Posterior cingulate gyrus (tissue), 11 donors: ENCODE results near the gene USP7.
A peak's percentile ranks its signal among the peaks of the same experiment; 100 is the strongest.
"Not testable (repeated sequence)": the region's sequence is repeated elsewhere in the genome, so short reads cannot be mapped to it uniquely, and the experiment has no call there.

Source experiments
- DNase-seq, 10 donors: peaks; one replicate each; pipeline versions ENCODE4 v3.0.0 to v3.0.0-alpha.2; 2020 to 2021; ENCODE audit warnings: mixed read lengths in 3 of 10
- intact Hi-C: fragments of 100-400 bp; cut with DNase I; formaldehyde crosslinking; loops from one replicate; pipeline ENCODE4 v1.15.1; 2023

The USP7 gene

DNA sequence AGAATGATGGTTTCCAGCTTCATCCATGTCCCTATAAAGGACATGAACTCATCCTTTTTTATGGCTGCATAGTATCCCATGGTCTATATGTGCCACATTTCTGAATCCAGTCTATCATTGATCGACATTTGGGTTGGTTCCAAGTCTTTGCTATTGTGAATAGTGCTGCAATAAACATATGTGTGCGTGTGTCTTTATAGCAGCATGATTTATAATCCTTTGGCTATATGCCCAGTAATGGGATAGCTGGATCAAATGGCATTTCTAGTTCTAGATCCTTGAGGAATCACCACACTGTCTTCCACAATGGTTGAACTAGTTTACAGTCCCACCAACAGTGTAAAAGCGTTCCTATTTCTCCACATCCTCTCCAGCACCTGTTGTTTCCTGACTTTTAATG lies 12.5 kb upstream of the USP7 start:
- DNase-seq, intact Hi-C loops: not testable (repeated sequence)

DNA sequence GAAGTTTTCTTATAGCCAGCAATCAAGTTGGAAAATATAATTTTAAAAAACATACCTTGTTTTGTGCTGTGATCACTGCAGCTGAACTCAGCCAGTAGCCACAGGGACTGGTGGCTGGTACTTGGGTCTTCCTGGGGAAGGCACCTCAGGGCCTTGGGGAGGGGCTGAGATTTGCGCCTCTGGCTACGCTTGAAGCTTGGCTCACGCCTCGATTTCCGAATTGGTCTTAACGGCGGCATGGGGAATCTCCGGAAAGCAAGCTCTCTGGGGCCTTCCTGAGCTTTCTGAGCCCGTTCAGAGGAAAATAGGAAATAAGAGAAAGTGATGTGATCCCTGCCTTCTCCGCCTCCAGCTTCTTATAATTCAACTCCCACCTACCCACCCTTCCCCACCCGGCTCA lies 11.3 kb upstream of the USP7 start:
- intact Hi-C loops = no loop called here
- DNase-seq = peak in 3 of 10 donors; percentile 18 to 67 (median 60)

DNA sequence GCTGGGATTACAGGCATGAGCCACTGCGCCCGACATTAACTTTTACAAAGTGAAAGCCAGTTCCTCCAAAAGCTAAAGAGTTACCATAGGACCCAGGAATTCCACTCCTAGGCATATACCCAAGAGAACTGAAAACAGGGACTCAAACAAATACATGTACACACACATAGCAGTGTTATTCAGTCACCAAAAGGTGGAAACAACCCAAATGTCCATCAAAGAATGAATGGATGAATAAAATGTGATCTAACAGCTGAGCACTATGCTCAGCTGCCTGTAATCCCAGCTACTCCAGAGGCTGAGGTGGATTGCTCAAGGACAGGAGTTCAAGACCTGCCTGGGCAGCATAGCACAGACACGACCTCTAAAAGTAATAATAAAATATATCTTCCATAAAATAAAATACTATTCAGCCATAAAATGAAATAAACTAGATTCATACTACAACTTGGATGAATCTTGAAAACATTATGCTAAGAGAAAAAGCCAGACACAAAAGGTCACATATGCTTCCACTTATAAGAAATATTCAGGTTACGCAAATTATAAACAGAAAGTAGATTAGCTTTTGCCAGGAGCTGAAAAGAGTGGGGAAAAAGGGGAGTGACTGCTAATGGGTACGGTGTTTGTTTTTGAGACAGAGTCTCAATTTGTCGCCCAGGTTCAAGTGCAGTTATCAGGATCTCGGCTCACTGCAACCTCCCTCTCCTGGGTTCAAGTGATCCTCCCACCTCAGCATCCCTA lies 9.3 kb upstream of the USP7 start:
- intact Hi-C loops = no loop called here

DNA sequence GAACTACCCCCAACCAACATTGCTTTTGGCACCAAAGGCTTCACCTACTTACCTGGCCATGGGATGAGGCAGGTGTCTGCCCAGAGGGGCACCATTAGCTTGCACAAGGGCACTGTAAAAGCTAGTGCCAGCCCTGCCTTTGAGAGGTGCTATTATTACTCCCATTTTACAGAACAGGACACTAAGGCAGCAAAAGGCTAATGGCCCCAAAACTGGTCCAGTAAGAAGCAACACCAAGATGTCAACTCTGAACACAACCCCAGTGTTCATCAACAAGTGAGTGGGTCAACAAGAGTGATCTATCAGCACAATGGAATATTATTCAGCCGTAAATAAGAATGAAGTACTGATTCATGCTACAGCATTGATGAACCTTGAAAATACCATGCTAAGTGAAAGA lies 7.7 kb upstream of the USP7 start:
- intact Hi-C loops = no loop called here
- DNase-seq = peak in 1 of 10 donors; percentile 22

More for the DNA sequence above, 9.3 kb upstream of the USP7 start:
- no peak for DNase-seq

DNA sequence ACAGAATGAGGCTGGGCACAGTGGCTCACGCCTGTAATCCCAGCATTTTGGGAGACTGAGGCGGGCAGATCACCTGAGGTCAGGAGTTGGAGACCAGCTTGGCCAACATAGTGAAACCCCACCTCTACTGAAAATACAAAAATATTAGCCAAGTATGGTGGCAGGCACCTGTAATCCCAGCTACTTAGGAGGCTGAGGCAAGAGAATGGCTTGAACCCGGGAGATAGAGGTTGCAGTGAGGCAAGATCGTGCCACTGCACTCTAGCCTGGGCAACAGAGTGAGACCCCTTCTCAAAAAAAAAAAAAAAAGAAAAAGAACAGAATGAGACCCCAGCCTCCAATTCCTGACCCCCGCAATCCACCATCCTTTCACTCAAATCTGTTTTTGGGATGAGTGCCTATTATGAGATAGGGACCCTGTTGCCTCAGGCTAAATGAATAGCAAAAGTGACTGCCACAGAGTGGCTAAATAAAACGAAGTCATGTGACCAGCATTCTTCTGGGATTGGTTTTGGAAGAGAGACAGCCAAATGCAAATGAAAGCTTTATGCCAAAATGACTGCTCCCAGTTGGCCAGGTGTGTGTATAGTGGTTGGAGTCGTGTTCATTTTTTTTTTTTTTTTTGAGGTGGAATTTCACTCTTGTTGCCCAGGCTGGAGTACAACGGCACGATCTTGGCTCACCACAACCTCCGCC lies 5.6 kb upstream of the USP7 start:
- intact Hi-C loops = not testable (repeated sequence)
- peak in 1 of 10 donors; percentile 33 for DNase-seq

DNA sequence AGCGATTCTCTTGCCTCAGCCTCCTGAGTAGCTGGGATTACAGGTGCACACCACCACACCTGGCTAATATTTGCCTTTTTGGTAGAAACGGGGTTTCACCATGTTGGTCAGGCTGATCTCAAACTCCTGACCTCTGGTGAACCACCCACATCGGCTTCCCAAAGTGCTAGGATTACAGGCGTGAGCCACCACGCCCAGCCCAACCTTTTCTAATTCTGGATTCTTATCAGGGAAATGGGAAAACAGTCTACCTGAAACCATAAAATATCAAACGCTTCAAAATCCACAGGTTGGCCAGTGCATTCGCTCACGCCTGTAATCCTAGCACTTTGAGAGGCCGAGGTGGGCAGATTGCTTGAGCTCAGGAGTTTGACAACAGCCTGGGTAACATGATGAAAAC lies 4.3 kb upstream of the USP7 start:
- DNase-seq, intact Hi-C loops: not testable (repeated sequence)

DNA sequence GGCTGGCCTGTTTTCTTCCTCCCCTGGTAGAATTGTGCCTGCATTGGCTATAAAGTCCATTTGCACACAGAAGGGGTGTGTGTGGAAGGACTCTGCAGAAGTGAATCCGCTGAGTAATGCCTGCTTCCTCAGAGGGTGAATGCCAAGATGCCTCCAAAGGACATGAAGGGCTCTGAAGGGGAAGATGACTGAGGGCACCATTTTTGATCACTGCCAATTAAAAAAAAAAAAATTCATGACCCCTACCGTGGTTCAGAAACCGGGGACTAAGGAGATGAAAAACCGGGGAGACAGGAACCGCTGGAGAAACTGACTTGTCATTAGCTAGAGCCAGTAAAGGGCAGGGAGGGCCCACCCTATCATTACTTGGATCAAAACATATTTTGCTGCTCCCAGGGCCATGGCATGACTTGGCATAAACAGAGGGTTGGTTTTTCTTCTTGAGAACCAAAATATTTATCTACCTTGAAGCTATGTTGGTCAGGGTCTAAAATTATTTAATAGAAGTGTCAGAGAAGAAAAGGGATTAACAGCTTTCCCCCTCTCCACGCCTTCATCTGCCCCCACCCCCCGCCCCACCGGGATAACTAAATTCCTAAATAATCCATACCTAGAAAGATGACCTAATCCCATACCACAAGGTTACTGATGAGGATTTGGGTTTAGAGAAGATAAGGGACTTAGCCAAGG lies 3.6 kb upstream of the USP7 start:
- intact Hi-C loops = no loop called here
- DNase-seq = peak in 1 of 10 donors; percentile 69

DNA sequence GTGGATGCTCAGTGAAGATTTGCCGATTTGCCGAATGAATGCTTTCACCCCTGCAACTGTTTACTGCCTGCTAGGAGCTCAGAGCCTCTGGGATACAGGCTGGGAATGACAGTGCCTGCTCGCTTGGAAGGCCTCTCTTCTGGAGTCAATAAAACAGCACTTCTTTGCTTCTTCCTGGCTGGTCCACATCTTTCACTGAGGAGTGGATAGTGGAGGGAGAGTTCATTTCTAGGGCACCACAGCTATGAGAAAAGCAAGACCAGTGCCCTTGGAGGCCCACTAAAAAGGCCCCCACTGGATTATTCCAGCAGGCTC lies 3.1 kb upstream of the USP7 start:
- intact Hi-C loops = no loop called here
- peak in 1 of 10 donors; percentile 3 for DNase-seq

DNA sequence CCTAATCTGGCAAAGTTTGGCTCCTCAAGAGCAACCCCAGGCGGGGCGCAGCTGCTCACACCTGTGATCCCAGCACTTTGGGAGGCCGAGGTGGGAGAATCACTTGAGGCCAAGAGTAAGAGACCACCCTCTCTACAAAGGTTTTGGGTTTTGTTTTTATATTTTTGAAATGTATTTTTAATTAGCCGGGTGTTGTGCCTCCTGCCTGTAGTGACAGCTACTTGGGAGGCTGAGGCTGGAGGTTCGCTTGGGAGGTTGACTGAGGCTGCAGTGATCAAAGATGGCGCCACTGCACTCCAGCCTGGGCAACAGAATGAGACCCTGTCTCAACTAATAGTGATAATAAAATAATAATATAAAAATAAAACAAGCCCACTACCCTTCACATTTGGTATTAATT lies 756 bp upstream of the USP7 start:
- intact Hi-C loops = no loop called here
- no peak for DNase-seq

DNA sequence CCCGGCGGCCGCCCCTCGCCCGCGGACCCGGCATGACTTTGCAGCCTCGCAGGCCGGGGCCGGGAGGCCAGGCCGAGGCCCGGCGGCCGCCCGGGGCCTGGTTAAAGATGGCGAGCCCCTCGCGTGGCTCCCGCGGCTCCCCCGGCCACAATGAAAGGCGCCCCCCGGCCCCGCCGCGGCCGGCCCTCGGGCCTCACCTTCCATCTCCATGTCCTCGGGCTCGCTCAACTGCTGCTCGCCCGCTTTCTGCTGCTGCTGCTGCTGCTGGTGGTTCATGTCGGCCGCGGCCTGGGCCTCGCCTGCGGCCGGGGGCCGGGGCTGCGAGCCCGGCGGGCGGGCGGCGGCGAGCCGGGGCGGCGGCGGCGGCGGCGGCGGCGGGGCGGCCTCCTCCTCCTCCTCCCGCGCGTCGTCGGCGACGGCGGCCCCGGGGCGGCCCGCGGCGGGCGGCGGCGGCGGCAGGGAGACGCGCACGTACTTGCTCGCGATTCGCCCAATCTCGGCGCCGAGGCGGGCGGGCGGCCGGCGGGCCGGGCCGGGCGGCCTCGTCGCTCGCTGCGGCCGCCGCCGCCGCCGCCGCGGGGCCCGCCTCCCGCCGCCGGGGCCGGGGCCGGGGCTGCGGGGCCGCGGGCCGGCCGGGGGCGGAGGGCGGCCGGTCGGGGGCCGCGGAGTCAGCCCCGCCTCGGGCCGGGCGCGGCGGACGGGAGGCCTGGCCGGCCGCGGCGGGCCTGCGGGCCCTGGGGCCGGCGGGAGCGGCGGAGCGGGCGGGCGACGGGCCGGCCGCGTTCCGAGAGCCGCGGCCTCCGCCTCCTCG lies 491 bp downstream of the USP7 start:
- DNase-seq = peak in 1 of 10 donors; percentile 83
- intact Hi-C loops = loop anchor here (2.0 kb wide), 1 partner anchor 128 kb away; the partner anchor contains the start of gene HAPSTR1

DNA sequence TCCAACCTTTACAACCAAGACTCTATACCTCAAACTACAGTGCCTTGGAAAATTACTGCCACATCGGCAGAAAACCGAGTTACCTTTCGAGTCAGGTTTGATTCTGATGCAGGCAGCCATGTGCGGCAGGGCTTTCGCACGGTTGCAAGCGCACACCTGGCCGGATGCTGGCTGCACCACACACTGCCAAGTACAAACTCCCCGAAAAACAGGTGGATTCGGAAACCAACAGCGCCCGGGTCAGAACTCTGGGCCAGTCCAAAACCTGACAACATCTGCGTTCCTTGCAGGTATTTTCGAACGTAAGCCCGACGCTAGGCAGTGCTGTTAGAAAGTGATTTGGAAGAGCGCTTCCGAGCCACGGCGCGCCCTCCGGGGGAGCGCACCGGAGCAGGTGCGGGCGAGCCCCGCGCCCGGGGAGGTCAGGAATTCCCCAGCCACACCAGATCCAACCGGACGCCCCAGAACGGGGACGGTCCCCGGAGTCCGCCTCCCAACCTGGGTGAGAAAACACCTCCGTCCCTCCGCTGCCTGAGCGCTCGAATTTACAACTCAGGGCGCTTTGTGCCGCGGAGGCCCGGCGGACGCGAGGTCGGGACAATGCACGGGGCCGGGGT lies 1.2 kb downstream of the USP7 start:
- intact Hi-C loops = loop anchor here (2.0 kb wide), 1 partner anchor 128 kb away; the partner anchor contains the start of gene HAPSTR1
- peak in 1 of 10 donors; percentile 13 for DNase-seq

DNA sequence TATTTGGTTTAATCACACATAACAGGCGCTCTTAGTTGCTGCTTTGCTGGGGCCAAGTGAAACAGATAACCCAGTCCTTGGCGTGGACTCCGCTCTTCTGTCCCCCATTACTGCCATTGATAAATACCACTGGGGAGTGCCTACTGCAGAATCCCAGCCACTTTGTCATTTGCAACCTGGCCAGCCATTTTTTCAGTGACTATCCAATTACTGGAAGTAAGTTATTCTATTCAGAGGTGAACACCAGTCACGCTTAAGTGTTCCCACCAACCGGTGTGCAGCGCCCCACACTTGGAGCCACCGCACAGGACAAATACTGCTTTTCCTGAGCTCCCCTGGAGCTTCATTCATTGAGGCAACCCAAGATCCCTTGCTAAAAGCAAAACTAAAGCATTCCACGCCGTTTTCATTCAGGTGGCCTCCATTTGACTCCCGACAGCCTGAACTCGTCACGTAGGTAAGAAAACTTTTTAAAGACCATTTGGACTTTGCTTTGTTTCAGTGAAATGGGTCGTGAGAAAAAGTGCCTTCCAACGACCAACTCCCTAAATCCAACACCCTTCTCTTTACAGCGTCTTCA lies 1.8 kb downstream of the USP7 start:
- intact Hi-C loops = loop anchor here (2.0 kb wide), 1 partner anchor 129 kb away; the partner anchor contains the start of gene HAPSTR1
- DNase-seq = peak in 1 of 10 donors; percentile 60

DNA sequence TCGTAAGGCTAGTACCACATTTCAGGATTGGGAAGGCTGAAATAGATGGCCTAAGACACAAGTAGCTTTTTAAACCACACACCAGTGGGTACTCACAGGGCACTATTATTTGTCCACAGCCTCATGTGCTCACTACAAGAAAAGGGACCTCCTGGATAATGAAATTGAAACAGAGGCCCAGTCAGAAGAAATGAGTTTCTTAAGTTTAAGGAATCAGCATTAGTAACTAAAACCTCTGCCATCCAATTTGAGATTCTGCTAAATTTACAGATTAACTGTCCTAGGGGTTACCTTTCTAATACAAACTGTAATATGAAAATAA lies 3.0 kb downstream of the USP7 start:
- no peak for DNase-seq
- intact Hi-C loops = no loop called here

DNA sequence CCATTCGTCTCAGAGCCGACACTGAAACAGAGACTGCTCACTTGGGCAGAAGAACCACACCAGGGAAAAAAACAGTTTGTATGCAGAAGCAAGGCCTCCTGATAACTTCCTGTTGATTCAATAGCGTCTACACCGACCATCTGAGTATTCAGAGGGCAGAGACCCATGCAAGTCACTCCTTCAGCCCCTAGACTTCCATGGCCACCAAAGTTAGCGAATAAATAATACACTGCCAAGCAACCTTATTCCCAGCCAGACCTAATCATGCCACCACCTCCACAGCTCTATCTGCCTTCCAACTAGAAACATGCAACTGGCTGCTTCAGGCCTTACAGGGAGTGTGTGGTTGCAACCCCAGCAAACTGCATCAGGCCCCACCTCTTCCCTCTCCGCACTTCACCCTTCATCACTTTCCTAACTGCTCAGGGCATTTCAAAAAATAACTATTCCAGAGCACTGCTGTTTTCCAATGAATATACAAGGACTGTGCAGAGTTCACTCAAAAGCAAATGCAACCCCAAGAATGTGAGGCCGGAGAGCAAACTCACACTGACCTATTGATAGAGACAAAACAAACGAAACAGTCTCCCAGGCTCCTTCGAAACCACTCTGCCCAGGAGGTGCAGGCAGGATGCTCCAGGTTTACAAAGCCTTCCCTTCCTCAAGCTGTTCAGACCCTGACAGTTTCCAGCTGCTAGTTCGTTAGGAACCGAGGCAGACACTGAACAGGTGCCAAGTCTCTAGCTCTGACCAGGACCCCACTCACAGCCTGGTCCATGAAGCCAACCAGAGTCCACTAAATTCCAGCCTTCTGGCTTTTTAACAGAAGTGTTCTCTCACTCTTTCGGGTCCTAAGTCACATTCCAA lies 3.6 kb downstream of the USP7 start:
- intact Hi-C loops = no loop called here
- no peak for DNase-seq

DNA sequence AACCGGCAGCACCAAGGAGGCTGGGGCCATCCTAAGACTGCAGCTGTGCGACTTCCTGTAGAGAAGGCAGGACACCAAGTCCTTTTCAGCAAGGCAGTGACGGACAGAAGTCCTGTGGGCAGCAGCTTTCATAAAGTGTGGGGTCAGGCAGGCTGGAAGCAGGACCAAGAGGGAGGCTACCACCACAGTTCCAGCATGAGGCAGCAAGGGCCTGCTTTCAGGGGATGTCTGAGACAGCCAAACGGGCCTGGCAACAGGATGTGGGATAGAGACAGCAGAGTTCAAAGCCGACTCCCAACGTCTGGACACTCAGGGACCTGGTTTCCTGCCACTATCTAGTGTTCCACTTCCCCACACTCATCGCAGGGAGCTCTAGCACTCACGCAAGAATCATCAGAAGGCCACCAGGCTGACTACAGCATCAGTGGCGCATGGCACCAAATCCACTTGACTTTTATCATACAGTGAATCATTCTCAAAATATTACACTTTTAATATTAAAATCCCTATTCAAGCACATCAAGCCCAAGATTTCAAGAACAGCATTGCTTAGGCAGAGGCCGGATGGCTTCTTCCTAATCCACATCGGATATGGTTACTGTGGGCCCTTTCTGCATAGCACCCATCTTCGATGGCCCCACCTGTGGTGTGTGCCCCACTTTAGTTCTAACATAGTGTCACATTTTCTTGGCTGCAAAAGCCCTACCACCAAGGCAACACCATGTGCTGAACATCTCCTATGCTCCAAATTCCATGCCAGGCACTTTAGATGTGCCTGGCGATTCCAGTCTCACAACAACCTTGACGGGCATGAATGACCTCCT lies 5.2 kb downstream of the USP7 start:
- DNase-seq = peak in 2 of 10 donors; percentile 74 to 77
- intact Hi-C loops = no loop called here

DNA sequence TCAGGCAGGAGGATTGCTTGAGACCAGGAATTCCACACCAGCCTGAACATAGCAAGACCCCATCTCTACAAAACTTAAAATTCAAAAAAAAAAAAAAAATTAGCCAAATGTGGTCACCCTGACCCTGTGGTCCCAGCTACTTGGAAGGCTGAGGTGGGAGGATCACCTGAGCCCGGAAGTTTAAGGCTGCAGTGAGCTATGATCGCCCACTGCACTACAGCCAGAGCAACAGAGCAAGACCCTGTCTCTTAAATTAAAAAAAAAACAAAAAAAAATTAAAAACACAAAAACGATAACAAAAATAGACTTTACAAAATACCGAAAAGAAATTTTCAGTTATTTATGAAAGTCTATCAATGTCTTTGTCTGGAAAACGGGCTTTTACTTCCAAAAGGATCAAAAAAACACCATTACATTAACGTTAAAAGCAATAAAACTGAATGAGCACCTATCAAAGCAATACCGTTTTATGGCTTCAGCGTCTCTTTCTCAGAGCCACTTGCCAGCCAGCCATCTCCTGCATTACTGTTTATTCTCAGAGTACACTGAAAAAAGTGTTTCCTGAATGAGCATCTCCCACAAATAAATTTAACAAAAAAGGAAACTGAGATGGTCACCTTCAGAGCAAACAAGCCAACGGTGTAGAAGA lies 6.1 kb downstream of the USP7 start:
- DNase-seq = no peak
- intact Hi-C loops = no loop called here

DNA sequence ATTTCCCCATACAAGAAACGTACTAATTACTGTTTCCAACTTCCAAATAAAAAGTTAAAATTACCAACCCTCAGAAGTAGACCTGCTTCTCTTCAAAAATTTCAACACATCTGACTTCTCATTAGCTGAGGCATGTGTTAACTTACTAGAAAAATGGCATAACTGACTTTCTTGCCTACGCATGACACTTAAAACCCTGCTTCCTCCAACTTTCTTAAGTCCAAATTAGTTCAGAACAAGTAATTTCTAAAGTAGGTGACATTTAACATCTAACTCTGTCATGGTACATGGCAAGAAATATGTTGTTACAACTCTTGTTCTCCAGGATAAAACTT lies 6.7 kb downstream of the USP7 start:
- DNase-seq = no peak
- intact Hi-C loops = no loop called here
